ENCODE results near the gene PTPN23.

The PTPN23 gene

GRCh38 chr3:47416041-47416440 lies 35.2 kb downstream of the PTPN23 start:
- TF ChIP-seq ZNF8 (CRISPR knock-in tag; IDR thresholded peaks at IDR 0.05), result no peak
- no peak for TF ChIP-seq ZNF565 (CRISPR knock-in tag; conservative IDR thresholded peaks at IDR 0.05; ENCODE audit: low read depth)
- TF ChIP-seq, protein P1, sequence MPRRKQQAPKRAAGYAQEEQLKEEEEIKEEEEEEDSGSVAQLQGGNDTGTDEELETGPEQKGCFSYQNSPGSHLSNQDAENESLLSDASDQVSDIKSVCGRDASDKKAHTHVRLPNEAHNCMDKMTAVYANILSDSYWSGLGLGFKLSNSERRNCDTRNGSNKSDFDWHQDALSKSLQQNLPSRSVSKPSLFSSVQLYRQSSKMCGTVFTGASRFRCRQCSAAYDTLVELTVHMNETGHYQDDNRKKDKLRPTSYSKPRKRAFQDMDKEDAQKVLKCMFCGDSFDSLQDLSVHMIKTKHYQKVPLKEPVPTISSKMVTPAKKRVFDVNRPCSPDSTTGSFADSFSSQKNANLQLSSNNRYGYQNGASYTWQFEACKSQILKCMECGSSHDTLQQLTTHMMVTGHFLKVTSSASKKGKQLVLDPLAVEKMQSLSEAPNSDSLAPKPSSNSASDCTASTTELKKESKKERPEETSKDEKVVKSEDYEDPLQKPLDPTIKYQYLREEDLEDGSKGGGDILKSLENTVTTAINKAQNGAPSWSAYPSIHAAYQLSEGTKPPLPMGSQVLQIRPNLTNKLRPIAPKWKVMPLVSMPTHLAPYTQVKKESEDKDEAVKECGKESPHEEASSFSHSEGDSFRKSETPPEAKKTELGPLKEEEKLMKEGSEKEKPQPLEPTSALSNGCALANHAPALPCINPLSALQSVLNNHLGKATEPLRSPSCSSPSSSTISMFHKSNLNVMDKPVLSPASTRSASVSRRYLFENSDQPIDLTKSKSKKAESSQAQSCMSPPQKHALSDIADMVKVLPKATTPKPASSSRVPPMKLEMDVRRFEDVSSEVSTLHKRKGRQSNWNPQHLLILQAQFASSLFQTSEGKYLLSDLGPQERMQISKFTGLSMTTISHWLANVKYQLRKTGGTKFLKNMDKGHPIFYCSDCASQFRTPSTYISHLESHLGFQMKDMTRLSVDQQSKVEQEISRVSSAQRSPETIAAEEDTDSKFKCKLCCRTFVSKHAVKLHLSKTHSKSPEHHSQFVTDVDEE (CRISPR knock-in tag; IDR thresholded peaks at IDR 0.05), result no peak
- TF ChIP-seq CREB5 (CRISPR knock-in tag; IDR thresholded peaks at IDR 0.05; ENCODE audit: low read depth), result no peak
- TF ChIP-seq ZFP3 (CRISPR knock-in tag; IDR thresholded peaks at IDR 0.05), result no peak
- TF ChIP-seq PPARA (CRISPR knock-in tag; IDR thresholded peaks at IDR 0.05; ENCODE audit: borderline replicate concordance), result no peak
- no peak for TF ChIP-seq ARNTL (CRISPR knock-in tag; IDR thresholded peaks at IDR 0.05; ENCODE audit: borderline replicate concordance, low read depth)
- TF ChIP-seq TOX (CRISPR knock-in tag; IDR thresholded peaks at IDR 0.05; ENCODE audit: borderline replicate concordance), result no peak
- TF ChIP-seq ZFP30 (CRISPR knock-in tag; IDR thresholded peaks at IDR 0.05), result no peak
- TF ChIP-seq, protein P2, sequence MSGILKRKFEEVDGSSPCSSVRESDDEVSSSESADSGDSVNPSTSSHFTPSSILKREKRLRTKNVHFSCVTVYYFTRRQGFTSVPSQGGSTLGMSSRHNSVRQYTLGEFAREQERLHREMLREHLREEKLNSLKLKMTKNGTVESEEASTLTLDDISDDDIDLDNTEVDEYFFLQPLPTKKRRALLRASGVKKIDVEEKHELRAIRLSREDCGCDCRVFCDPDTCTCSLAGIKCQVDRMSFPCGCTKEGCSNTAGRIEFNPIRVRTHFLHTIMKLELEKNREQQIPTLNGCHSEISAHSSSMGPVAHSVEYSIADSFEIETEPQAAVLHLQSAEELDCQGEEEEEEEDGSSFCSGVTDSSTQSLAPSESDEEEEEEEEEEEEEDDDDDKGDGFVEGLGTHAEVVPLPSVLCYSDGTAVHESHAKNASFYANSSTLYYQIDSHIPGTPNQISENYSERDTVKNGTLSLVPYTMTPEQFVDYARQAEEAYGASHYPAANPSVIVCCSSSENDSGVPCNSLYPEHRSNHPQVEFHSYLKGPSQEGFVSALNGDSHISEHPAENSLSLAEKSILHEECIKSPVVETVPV (CRISPR knock-in tag; IDR thresholded peaks at IDR 0.05), result no peak
- TF ChIP-seq, protein P3, sequence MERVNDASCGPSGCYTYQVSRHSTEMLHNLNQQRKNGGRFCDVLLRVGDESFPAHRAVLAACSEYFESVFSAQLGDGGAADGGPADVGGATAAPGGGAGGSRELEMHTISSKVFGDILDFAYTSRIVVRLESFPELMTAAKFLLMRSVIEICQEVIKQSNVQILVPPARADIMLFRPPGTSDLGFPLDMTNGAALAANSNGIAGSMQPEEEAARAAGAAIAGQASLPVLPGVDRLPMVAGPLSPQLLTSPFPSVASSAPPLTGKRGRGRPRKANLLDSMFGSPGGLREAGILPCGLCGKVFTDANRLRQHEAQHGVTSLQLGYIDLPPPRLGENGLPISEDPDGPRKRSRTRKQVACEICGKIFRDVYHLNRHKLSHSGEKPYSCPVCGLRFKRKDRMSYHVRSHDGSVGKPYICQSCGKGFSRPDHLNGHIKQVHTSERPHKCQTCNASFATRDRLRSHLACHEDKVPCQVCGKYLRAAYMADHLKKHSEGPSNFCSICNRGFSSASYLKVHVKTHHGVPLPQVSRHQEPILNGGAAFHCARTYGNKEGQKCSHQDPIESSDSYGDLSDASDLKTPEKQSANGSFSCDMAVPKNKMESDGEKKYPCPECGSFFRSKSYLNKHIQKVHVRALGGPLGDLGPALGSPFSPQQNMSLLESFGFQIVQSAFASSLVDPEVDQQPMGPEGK (CRISPR knock-in tag; IDR thresholded peaks at IDR 0.05; ENCODE audit: borderline replicate concordance), result no peak
- TF ChIP-seq RARB (CRISPR knock-in tag; IDR thresholded peaks at IDR 0.05), result no peak
- TF ChIP-seq ESRRG (CRISPR knock-in tag; IDR thresholded peaks at IDR 0.05), result no peak
- no peak for TF ChIP-seq ZNF70 (CRISPR knock-in tag; IDR thresholded peaks at IDR 0.05)
- no peak for ATAC-seq

DNA sequence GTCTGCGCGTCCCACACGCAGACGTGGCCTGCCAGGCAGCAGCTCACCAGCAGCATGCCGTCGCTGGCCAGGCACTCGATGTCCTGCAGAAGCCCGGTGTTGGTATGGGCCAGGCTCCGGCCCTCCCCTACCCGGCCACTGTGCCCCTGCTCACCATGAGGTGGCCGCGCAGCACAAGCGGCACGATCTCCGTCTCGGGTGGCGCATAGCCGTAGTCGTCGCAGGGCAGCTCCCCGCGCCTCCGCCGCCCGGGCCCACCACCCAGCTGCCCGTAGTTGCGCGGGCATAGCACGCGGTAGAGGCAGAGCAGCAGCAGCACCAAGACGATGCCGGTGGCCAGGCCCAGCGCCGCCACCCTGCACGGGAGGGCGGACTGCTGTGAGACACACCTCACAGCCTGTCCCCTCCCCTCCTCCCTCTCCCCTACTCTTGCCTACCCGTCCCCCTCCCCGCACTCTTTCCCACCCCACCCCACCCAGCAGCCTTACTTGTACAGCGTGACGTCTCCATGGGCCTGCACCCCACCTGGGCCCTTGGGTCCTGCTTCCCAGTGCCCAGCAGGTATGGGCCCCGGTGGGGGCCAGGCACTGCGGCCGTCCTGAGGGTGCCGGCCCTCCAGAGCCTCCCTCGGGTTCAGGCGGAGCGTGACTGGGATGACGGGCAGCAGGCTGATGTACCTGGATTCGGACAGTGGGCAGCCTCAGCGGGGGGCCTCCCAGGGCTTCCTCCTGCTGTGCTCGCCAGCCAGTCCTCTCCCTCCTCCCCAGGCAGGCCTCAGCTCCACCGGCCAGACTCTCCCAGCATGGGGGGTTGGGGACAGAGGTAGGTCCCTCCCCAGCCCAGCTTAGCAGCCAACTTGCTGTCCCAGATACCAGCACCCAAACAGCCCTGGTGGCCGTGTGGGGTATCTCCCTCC lies 37.6 kb downstream of the PTPN23 start:
- TF ChIP-seq ARNTL (CRISPR knock-in tag; IDR thresholded peaks at IDR 0.05; ENCODE audit: borderline replicate concordance, low read depth) (no peak), OSR1 (CRISPR knock-in tag; IDR thresholded peaks at IDR 0.05) (no peak), BACH2 (CRISPR knock-in tag; IDR thresholded peaks at IDR 0.05; ENCODE audit: borderline replicate concordance) (no peak), TOX (CRISPR knock-in tag; IDR thresholded peaks at IDR 0.05; ENCODE audit: borderline replicate concordance) (no peak), ZNF565 (CRISPR knock-in tag; conservative IDR thresholded peaks at IDR 0.05; ENCODE audit: low read depth) (no peak)
- TF ChIP-seq, protein P1 (CRISPR knock-in tag; IDR thresholded peaks at IDR 0.05), result no peak
- TF ChIP-seq, protein P3 (CRISPR knock-in tag; IDR thresholded peaks at IDR 0.05; ENCODE audit: borderline replicate concordance), result no peak
- ATAC-seq, result no peak
